GM18951 (cell line): Measurements from ENCODE around the gene NRG3.

Source experiments
- POLR2A ChIP-seq: IDR thresholded peaks from 4 replicates; pipeline ENCODE4 v1.6.1; 2011; ENCODE audit warnings: mild to moderate bottlenecking; ENCODE audit not compliant: insufficient read length, insufficient read depth; ENCODE audit errors: extremely low read depth
- in situ Hi-C: fragments of 300-500 bp; cut with MboI; formaldehyde crosslinking; loops from one replicate; pipeline ENCODE4 v1.12.0; 2022; ENCODE audit warnings: low sequenced_read_pairs, mixed read lengths, inconsistent platforms; ENCODE audit not compliant: unreplicated experiment

Gene NRG3

GRCh38 chr10:82609845-82610244, 734.9 kb downstream of the NRG3 start:
- in situ Hi-C loops = no loop called here
- no peak for TF ChIP-seq POLR2A

GRCh38 chr10:82618007-82618406, 743.0 kb downstream of the NRG3 start:
- in situ Hi-C loops = no loop called here
- TF ChIP-seq POLR2A = no peak

GRCh38 chr10:82621680-82622079, 746.7 kb downstream of the NRG3 start:
- TF ChIP-seq POLR2A = no peak
- in situ Hi-C loops = no loop called here

- TF ChIP-seq POLR2A = no peak
- in situ Hi-C loops = no loop called here
Observed at GRCh38 chr10:82622479-82622878, 747.5 kb downstream of the NRG3 start.

GRCh38 chr10:82625512-82626189, 750.7 kb downstream of the NRG3 start:
- TF ChIP-seq POLR2A = no peak
- in situ Hi-C loops = no loop called here

- TF ChIP-seq POLR2A = no peak
- in situ Hi-C loops = no loop called here
Observed at GRCh38 chr10:82628373-82628772, 753.4 kb downstream of the NRG3 start.

GRCh38 chr10:82643076-82643475, 768.1 kb downstream of the NRG3 start:
- TF ChIP-seq POLR2A = no peak
- in situ Hi-C loops = no loop called here

GRCh38 chr10:82643601-82644000, 768.6 kb downstream of the NRG3 start:
- TF ChIP-seq POLR2A = no peak
- in situ Hi-C loops = no loop called here

- in situ Hi-C loops = no loop called here
Observed at GRCh38 chr10:82645221-82645620, 770.2 kb downstream of the NRG3 start.

GRCh38 chr10:82653244-82654155, 778.5 kb downstream of the NRG3 start:
- in situ Hi-C loops = no loop called here
- TF ChIP-seq POLR2A = no peak

More at GRCh38 chr10:82645221-82645620, 770.2 kb downstream of the NRG3 start:
- no peak for TF ChIP-seq POLR2A

GRCh38 chr10:82660205-82660604, 785.2 kb downstream of the NRG3 start:
- in situ Hi-C loops = no loop called here
- no peak for TF ChIP-seq POLR2A

GRCh38 chr10:82660986-82661385, 786.0 kb downstream of the NRG3 start:
- in situ Hi-C loops = no loop called here
- TF ChIP-seq POLR2A = no peak

- TF ChIP-seq POLR2A = no peak
- in situ Hi-C loops = no loop called here
Observed at GRCh38 chr10:82661701-82662100, 786.7 kb downstream of the NRG3 start.
